RPMI8226 (cell line): Measurements from ENCODE around the gene TOR2A.
A peak's percentile ranks its signal among the peaks of the same experiment; 100 is the strongest.
"Not testable (repeated sequence)": the region's sequence is repeated elsewhere in the genome, so short reads cannot be mapped to it uniquely, and the experiment has no call there.

Source experiments
- DNase-seq: peaks from one replicate; pipeline ENCODE4 v3.0.0-alpha.2; 2015

Gene TOR2A

GRCh38 chr9:127734747-127735529 is at the start of gene TOR2A:
TOR2A (minus strand) TSS chr9:127735294; CDS start chr9:127735270, 24 bp downstream.
- DNase-seq, result peak; percentile 99

DNA sequence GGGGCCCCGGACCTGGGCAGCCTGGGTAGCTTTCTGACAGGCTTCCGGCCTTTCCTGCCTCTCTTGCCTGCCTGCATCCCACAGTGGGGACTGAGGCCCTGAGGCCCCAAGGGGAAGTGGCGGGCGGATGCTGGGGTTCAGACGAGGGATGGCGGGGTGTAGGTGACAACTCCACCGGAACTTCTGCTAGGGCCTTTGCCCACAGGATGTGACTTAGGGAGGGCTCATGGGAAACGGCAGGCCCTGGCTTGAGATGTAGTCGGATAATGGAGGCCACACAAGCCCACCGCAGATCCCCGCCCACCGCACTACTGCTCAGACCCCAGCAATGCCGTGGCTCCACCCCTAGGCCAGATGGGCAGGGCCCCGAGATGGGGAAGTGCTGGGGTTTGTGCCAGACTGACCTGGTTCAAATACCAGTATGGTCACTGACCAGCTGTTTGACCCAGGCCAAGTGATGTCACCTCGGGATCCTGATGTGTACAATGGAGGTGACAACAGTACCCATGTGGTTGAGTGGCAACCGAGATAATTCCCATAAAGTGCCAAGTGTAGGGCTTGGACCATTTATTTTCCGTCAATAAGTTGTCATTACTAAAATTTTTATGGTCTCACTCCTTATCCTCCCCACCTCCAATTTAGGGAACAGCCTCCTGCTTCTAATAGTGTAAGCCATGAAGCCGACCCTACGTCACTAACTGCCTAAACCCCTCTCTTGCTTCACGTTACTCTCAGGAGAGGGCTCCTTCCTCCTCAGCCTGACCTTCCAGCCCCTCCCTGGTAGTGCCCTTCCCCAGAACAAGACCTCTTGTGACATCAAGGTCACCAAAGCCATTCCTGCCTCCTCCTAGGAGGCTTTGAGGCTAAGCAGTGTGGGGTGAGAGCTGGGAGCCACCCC is 48.3 kb upstream of the TOR2A start:
- DNase-seq, result no peak

- no peak for DNase-seq
These were observed 46.7 kb upstream of the TOR2A start for GRCh38 chr9:127781806-127782205.

DNA sequence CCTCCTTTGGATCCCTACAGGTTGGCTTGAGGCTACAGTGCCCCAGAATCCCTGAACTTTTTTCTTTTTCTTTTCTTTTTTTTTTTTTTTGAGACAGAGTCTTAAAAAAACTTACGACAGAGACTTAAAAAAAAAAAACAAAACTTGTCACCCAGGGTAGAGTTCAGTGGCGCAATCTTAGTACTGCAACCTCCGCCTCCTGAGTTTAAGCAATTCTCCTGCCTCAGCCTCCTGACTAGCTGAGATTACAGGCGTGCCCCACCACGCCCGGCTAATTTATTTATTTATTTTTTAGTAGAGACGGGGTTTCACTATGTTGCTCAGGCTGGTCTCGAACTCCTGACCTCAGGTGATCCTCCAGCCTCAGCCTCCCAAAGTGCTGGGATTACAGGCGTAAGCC is 45.8 kb upstream of the TOR2A start:
- not testable (repeated sequence) for DNase-seq

DNA sequence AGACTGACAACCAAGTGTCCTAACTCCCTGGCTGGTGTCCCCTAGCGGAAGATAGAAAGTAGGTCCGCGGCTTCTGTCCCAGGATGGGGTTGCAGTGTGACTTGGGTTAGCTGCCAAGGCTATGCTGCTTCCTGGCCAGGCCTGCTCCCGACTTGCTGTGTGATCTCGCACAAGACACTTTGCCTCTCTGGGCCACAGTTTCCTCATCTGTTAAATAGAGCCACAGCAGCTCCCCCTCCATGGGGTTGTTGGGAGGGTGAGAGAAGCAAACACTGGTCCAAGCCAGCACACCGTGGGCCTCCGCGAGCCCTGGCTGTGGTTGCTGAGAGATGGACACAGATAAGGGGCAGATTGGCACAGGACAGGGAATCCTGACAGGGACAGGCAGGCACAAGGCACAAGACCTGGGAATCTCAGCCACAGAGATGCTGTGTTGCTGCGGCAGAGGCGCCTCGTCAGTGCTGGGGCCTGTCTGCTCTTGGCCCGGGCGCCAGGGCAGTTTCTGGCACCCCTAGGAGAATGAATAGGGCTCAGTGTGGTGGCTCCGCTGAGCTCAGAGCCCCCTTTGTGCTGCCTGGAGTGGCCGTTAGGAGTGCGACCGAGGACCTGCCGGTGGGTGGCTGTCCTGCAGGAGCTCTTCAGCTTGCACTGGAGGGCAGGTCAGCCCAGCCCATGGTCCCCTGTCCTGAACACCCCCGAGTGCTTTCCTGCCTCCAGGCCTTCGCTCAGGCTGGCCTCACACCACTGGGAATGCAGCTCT is 45.2 kb upstream of the TOR2A start:
- DNase-seq, result peak; percentile 30

DNA sequence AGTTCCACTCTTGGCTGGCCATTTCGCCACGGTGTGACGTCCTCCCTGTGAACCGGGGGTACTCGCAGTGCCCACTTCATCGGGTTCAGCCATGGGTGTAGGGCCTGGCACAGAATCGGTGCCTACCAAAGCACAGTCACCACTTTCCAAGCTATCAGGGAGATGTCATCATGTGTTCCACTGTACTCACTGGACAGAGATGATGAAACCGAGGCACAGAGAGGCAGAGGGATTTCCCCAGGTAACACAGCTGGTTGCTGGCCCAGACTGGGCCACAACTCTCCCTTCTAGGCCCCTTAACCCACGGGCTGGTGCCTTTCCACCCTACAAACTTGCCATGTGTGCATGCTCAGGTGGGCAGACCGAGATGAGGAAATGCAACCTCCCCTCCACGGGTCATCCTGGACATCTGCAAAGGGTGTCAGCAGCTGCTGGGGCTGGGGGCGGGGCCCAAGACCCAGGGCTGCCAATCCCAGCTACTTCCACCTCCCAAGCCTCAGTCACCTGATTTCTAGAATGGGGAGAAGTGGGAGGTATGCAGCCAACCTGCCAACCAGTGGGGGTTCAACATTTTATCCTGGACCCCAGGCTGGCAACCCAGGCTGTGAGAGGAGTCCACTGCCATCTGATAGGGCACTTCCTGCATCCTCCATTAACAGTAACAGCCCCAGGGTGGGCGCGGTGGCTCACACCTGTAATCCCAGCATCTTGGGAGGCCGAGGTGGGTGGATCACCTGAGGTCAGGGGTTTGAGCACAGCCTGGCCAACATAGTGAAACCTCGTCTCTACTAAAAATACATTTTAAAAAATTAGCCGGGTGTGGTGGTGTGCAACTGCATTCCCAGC is 44.3 kb upstream of the TOR2A start:
- peak; percentile 96 for DNase-seq

- peak; percentile 82 for DNase-seq
These were observed 43.4 kb upstream of the TOR2A start, which contains the start of gene SH2D3C for GRCh38 chr9:127778280-127779135. SH2D3C (minus strand) TSS chr9:127778666; CDS start chr9:127778627, 39 bp downstream.

GRCh38 chr9:127777368-127777980 is 42.4 kb upstream of the TOR2A start:
- peak; percentile 43 for DNase-seq

- DNase-seq, result peak; percentile 69
These were observed 41.8 kb upstream of the TOR2A start for GRCh38 chr9:127776924-127777289.

- DNase-seq, result peak; percentile 97
These were observed 41.3 kb upstream of the TOR2A start for GRCh38 chr9:127776195-127776923.

DNA sequence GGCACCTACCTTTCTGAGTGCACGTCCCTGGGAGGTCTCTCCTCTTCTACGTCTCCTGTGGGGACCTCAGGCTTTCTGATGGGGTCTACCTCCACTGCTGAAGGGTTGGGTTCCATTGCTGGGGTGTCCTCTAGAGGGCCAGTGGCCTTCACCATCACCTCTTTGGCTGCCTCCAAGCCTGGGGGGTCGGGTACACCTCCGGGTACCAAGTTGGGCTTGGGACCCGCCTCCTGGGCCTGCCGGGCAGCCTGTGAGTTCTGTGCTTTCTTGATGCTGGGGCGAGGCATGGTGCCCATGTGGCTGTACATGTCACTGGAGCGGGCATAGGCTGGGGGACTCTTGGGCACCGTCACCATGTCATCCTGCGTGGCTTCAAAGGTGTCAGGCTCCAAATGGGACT is 38.9 kb upstream of the TOR2A start:
- DNase-seq, result no peak

GRCh38 chr9:127773272-127773671 is 38.2 kb upstream of the TOR2A start:
- no peak for DNase-seq

DNA sequence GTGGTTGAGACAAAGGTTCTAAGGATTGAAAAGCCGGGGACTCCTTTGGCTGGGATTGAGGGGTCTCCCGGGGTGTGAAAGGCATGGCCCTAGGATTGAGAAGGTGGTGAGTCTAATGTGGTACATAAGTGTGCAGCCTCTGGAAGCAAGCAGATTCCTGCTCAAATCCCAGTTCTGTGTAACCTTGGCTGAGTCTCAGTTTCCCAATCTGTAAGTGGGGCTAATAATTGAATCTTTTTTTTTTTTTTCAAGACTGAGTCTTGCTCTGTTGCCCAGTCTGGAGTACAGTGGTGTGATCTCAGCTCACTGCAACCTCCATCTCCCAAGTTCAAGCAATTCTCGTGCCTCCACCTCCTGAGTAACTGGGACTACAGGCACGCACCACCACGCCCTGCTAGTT is 37.5 kb upstream of the TOR2A start:
- DNase-seq, result no peak

DNA sequence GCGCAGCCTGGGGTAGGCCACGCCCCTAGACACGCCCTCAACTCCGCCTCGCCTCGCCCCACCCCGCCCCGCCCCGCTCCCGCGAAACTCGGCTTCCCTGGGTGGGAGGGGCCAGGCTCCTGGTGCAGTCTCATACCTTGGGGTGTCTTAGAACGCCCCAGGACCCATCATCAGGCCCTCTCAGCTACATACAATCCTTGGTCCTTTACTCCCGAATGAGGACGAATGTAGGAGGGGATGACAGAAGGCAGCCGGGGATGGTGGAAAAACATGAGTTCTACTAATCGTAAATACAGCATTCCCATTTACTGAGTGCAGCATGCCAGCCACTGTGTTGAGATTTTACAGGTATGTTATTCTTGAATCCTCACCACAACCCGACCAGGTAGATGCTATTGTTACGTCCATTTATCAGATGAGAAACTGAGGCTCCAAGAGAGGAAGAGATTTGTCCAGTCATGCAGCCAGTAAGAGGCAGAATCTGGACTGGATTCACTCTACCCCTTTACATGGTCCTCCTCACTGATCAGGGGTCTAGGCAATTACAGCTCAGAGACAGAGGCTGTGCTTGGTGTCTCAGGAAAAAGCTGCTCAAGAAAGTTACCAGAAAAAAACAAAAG is 36.6 kb upstream of the TOR2A start:
- no peak for DNase-seq

- DNase-seq, result peak; percentile 99
These were observed 35.9 kb upstream of the TOR2A start for GRCh38 chr9:127770905-127771569.

- no peak for DNase-seq
These were observed 35.5 kb upstream of the TOR2A start for GRCh38 chr9:127770583-127770904.

DNA sequence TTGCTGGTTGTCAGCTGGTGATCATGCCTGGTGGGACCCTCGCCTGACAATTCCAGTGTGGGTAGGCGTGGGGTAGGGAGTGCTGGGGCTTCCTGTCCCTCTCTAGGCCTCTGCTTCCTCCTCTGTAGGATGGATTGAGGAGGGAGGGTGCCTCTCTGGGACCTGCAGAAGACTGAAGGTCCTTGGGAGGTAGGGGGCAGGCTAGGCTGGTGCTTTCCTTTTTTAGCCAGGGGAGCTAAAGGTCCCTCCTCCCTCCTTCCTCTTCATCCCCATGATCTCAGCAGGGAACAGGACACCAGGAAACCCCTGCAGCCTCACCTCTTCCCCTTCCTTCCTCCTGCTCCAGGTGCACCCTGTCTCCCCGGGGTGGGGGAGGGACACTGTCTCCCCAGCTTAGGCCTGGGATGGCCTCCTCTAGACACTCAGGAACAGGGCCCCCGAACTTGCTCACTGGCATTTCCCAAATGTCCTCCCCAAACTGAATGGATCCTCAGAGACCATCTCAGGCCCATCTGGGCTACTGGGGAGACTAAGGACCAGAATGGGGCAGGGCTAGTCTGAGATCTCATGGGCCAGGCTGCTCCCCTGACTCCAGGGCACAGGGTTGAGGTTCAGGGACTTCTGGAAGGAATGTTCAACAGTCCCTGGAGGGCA is 35.0 kb upstream of the TOR2A start:
- DNase-seq, result no peak

DNA sequence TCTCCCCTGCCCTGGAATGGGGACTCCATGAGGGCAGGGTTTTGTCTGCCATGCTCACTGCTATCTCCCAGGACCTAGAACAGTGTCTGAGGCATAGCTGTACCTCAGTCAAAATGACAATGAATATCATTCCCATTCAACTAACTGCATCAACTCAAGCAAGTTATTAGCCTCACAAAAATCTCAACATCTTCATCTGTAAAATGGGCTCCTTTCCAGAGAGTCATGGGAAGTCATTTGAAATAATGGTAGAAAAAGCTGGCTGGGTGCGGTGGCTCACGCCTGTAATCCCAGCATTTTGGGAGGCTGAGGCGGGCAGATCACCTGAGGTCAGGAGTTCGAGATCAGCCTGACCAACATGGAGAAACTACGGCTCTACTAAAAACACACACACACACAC is 34.0 kb upstream of the TOR2A start:
- no peak for DNase-seq

DNA sequence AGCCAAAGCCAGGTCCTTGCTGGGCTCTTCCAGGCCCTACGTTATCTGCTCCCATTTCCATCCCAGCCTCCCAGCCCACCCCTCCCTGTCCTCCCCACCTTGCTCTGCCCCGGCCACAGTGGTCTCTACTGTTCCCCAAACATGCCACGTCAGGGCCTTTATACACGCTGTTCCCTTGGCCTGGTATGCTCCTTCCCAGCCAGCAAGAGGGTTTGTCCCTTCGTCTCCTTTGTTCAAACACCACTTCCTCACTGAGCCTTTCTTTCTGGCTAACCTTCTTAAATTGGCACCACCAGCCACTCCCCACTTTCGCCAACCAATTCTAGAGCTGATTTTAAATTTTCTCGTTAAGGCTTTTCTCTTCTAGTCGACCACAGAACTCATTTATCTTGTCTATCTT is 33.6 kb upstream of the TOR2A start:
- no peak for DNase-seq
